Upper lobe of left lung (tissue), 6 donors: ENCODE data around the gene UBE2S. TPM values are rescaled to one million over a fixed set of nuclear protein-coding genes. Genes with fewer than 3 reads are reported as not detected.

Experiments used
- ATAC-seq, 2 donors: fragments of 200-7000 bp; cut with Tn5 transposase; one replicate each; pipeline ENCODE4 v1.9.1; 2022; ENCODE audit warnings: mild to moderate bottlenecking in 2 of 2, moderate library complexity in 2 of 2; ENCODE audit not compliant: low FRiP score in 2 of 2
- DNase-seq, 2 donors: peaks; one replicate each; pipeline ENCODE4 v3.0.0-alpha.2; 2019 to 2020
- H3K27ac ChIP-seq, 4 donors: fragments of 200-600 bp; sonication (generic); one replicate each; pipeline ENCODE4 v1.5.1; 2016 to 2019
- H3K27me3 ChIP-seq, 4 donors: fragments of 200-600 bp; sonication (generic); one replicate each; pipeline ENCODE4 v1.5.1; 2017 to 2019
- H3K36me3 ChIP-seq, 4 donors: fragments of 200-600 bp; sonication (generic); one replicate each; pipeline ENCODE4 v1.5.1; 2016 to 2019
- H3K4me1 ChIP-seq, 4 donors: fragments of 200-600 bp; sonication (generic); one replicate each; pipeline ENCODE4 v1.5.1; 2018 to 2019
- H3K4me3 ChIP-seq, 4 donors: fragments of 200-600 bp; sonication (generic); one replicate each; pipeline ENCODE4 v1.5.1; 2017 to 2019; ENCODE audit warnings: mild to moderate bottlenecking in 2 of 4, moderate library complexity in 1 of 4
- H3K9me3 ChIP-seq, 4 donors: fragments of 200-600 bp; sonication (generic); one replicate each; pipeline ENCODE4 v1.5.1; 2018 to 2019
- EP300 ChIP-seq, 4 donors: sonication (generic); formaldehyde crosslinking; IDR thresholded peaks; one replicate each; pipeline ENCODE4 v1.5.1; 2017; ENCODE audit warnings: antibody characterized with exemption in 4 of 4, control low read depth in 2 of 4
- POLR2A ChIP-seq, 4 donors: fragments of 450-650 bp; IDR thresholded peaks; one replicate each; pipeline ENCODE4 v1.5.1; 2016 to 2017; ENCODE audit warnings: antibody characterized with exemption in 4 of 4, mild to moderate bottlenecking in 2 of 4
- POLR2AphosphoS5 ChIP-seq, 2 donors: sonication (generic); formaldehyde crosslinking; IDR thresholded peaks; one replicate each; pipeline ENCODE4 v1.5.1; 2017; ENCODE audit warnings: antibody characterized with exemption in 2 of 2
- WGBS, 2 donors: methylation state at CpG; one replicate each; pipeline ENCODE4 v1.1.5; 2017 to 2018; 5-methylcytosine and 5-hydroxymethylcytosine counted together
- total RNA-seq, 6 donors: library from RNA; depleted of rRNA in 4 of 6; stranded (reverse); fragments of >200 nt in 4 of 6; gene quantifications; one replicate each; pipeline versions ENCODE4 v1.1.0 to v1.2.1, GENCODE V29; 2016 to 2021
- TF ChIP-seq, protein P1 (sequence below), 6 experiments: fragments of 450-650 bp in 4 of 6; fragments of 200-600 bp in 2 of 6; sonication (generic) in 2 of 6; IDR thresholded peaks; one replicate each; pipeline ENCODE4 v1.5.1; 2016 to 2019; ENCODE audit warnings: antibody characterized with exemption in 6 of 6
- donor health status: DM: no; HTN: no; CAD: no; lungs with moderate emphysema.
- donor health status: DM: no; HTN: yes; CAD: no; lungs with severe emphysema.

UBE2S gene
- total RNA-seq, 6 donors from 2014 or later: 6.5 to 31.6 (median 19.0) TPM

DNA sequence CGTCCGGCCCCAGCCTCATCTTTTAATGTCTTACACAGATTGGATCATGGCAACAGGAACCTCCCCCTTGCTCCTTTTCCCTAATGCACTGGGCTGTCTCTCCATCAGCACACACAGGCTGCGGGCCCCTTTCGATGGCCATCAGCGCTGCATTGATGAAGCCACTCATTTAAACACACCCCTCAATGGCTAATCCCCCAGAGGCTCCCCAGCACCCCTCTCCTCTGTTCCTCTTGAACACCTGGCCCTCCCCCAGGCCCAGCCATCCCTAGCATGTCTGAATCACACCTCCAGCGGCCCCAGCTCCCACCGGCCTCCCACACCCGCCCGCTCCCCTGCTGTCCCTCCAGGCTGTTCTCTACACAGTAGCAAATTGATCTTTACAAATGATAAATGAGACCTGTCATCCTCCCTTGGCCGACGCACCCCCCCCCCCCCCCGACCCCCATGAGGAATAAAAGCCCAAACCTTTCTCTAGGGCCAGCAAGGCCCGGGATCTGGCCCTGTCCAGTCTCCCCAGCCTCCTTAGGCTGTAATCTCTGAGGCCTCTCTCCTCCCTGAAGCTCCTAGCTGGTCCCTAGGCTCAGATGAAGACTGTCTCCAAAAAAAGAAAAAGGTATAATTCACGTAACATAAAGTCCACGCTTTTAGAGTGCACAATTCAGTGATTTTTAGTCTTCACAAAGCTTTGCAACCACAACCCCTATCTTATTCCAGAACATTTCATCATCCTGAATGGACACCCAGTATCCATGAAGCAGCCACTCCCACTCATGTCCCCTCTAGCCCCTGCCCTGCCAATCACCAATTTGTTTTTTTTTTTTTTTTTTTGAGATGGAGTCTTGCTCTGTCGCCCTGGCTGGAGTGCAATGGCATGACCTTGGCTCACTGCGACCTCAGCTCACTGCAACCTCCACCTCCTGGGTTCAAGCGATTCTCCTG lies 14.5 kb downstream of the UBE2S start:
- TF ChIP-seq POLR2A (IDR thresholded peaks at IDR 0.05) (no peak), POLR2AphosphoS5 (IDR thresholded peaks at IDR 0.05) (no peak), EP300 (IDR thresholded peaks at IDR 0.05) (no peak)
- TF ChIP-seq, protein P1, sequence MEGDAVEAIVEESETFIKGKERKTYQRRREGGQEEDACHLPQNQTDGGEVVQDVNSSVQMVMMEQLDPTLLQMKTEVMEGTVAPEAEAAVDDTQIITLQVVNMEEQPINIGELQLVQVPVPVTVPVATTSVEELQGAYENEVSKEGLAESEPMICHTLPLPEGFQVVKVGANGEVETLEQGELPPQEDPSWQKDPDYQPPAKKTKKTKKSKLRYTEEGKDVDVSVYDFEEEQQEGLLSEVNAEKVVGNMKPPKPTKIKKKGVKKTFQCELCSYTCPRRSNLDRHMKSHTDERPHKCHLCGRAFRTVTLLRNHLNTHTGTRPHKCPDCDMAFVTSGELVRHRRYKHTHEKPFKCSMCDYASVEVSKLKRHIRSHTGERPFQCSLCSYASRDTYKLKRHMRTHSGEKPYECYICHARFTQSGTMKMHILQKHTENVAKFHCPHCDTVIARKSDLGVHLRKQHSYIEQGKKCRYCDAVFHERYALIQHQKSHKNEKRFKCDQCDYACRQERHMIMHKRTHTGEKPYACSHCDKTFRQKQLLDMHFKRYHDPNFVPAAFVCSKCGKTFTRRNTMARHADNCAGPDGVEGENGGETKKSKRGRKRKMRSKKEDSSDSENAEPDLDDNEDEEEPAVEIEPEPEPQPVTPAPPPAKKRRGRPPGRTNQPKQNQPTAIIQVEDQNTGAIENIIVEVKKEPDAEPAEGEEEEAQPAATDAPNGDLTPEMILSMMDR (IDR thresholded peaks at IDR 0.05): no peak
- ATAC-seq (no peak), DNase-seq (no peak)
- H3K27me3 ChIP-seq: no peaks in the 10 kb centered on the region
- no peak overlapping the region for H3K27ac ChIP-seq
- H3K9me3 ChIP-seq: no peaks in the 10 kb centered on the region
- no peak overlapping the region for H3K4me3 ChIP-seq
- WGBS, 2 donors: 74 to 86% methylated on average over 15 to 18 of the region's 18 CpGs
- peaks cover 7 to 38% (median 34%) of the 10 kb centered on the region in 4 donors for H3K36me3 ChIP-seq
- peaks cover 8 to 23% (median 12%) of the 10 kb centered on the region in 4 donors for H3K4me1 ChIP-seq

DNA sequence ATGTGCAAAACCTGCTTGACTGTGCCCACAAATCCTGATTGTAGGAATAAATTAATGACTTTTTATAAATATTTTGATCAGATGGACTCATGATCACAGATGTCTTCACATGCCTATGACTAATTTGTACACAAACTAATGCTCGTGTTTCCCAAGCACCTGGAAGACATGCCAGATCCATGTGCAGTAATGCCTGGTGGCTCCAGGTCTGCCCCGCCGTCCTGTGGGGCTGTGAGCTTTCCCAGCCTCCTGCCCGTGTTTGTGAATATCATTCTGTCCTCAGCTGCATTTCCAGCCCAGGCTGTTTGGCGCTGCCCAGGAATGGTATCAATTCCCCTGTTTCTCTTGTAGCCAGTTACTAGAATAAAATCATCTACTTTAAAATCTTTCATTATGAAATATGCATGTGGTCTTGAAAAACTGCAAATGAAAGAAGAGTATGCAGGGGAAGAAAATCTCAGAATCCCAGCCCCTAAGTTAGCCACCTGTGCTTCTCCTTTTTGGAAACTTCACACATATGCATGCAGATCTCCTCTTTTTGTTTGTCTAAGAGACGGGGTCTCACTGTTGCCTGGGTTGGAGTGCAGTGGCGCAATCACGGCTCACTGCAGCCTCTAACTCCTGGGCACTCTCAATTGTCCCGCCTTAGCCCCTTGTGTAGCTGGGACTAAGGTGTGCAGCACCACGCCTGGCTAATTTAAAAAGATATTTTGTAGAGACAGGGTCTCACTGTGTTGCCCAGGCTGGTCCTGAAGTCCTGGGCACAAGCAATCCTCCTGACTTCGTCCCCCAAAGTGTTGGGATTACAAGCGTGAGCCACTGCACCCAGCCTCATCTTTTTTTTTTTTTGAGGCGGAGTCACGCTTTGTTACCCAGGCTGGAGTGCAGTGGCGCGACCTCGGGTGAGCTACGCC lies 15.6 kb downstream of the UBE2S start:
- TF ChIP-seq, protein P1 (IDR thresholded peaks at IDR 0.05): no peak
- TF ChIP-seq POLR2AphosphoS5 (IDR thresholded peaks at IDR 0.05): no peak
- TF ChIP-seq EP300 (IDR thresholded peaks at IDR 0.05): no peak
- TF ChIP-seq POLR2A (IDR thresholded peaks at IDR 0.05): no peak
- Histone ChIP-seq H3K27me3 (no peaks in the 10 kb centered on the region), H3K4me3 (no peak overlapping the region), H3K27ac (no peak overlapping the region), H3K9me3 (no peaks in the 10 kb centered on the region), H3K36me3 (peaks cover 12 to 48% (median 41%) of the 10 kb centered on the region in 4 donors), H3K4me1 (peaks cover 19 to 34% (median 23%) of the 10 kb centered on the region in 4 donors)
- DNase-seq (no peak), ATAC-seq (no peak)
- WGBS, 2 donors: 79 to 80% methylated on average over 18 of the region's 18 CpGs

DNA sequence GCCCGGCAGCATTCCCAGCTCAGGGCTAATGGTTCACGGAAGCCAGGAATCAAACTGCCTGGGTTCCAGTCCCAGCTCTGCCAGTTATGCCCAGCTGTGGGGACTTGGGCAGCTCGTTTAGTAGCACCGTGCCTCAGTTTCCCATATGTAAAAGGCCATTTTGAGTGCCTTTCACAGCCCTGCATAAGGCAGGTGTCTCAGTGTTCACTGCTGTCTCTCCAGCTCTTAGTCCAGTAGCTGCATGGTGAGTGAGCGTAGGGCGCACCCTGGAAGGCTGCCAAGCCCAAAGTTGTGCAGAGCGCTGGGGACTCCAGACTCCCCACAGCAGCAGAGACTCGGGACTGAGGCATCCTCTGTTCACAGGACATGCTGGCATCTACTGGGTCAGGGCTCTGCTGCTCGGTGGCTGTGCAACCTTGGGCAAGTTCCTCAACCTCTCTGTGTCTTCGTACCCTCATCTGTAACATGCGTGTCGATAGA lies 16.4 kb downstream of the UBE2S start:
- no peaks in the 10 kb centered on the region for H3K9me3 ChIP-seq
- peaks cover 24 to 40% (median 28%) of the 10 kb centered on the region in 4 donors for H3K4me1 ChIP-seq
- no peaks in the 10 kb centered on the region for H3K27me3 ChIP-seq
- DNase-seq (no peak), ATAC-seq (no peak)
- no peak overlapping the region for H3K4me3 ChIP-seq
- no peak for TF ChIP-seq EP300 (IDR thresholded peaks at IDR 0.05)
- TF ChIP-seq POLR2A (IDR thresholded peaks at IDR 0.05): no peak
- TF ChIP-seq, protein P1 (IDR thresholded peaks at IDR 0.05): no peak
- 89 to 96% methylated on average over 3 to 12 of the region's 12 CpGs for WGBS, 2 donors
- no peak overlapping the region for H3K27ac ChIP-seq
- peaks cover 12 to 54% (median 41%) of the 10 kb centered on the region in 4 donors for H3K36me3 ChIP-seq

DNA sequence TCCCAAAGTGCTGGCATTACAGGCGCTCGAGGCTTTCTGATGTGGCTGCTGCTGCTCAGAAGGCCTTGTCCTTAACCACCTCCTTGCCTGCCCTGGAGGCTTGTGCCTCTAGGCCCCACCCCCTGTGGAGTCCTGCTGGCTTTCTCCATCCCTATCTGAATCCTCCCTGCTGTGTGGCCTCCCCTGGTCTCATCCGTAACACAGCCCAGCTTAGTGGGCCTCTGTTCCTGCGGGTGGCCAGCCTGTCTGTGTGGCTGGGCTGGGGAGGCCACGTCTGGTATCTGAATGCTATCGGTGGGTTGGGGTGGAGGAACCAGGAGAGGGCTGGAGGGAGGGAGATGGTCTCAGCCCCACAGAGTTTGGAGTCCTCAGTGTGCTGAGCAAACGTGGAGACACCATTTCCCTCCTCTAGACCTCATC lies 17.1 kb downstream of the UBE2S start:
- peaks cover 12 to 54% (median 41%) of the 10 kb centered on the region in 4 donors for H3K36me3 ChIP-seq
- H3K27me3 ChIP-seq: no peaks in the 10 kb centered on the region
- ATAC-seq (no peak), DNase-seq (no peak)
- WGBS, 2 donors: 83% methylated on average over 6 to 7 of the region's 7 CpGs
- TF ChIP-seq POLR2AphosphoS5 (IDR thresholded peaks at IDR 0.05) (no peak), EP300 (IDR thresholded peaks at IDR 0.05) (no peak), POLR2A (IDR thresholded peaks at IDR 0.05) (no peak)
- TF ChIP-seq, protein P1 (IDR thresholded peaks at IDR 0.05): no peak
- no peaks in the 10 kb centered on the region for H3K9me3 ChIP-seq
- peaks cover 24 to 40% (median 28%) of the 10 kb centered on the region in 4 donors for H3K4me1 ChIP-seq
- H3K4me3 ChIP-seq: no peak overlapping the region
- H3K27ac ChIP-seq: no peak overlapping the region
